Measurements from ENCODE around the gene NGFR.

Gene NGFR

DNA sequence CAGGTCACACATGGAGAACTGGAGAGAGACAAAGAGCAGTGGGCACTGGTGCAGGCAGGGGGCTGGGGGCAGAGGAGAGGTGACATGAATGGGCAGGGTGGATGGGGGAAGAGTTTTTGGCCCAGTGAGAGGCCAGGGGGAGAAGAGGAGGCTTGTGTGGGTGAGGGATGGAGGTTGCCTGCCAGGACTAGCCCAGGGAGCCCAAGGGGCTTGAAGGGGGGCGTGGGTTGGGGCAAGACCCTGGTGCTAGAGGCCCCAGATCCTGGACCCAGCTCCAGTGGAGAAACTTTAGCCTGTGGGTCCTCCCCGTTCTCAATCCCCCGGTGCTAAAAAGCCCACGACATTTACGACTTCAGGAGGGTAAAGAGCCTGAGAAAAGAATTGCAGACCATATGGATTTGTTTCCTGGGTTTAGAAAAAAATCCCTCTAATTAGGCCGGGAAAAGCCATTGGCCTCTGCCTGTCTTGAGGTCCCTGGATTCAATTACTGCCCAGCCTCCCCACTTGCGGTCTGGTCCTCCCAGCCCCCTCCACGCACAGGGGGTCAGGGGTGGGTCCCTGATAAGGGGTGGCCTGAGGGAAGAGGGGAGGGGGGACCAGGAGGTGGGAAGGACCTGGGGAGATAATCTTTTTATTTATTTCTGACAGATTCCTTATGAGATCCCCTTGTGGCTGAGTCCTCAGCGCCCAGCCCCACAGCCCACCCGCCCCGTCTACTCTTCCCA is 33.0 kb downstream of the NGFR start:
- Histone ChIP-seq H3K27ac (ENCODE audit: poor library complexity, severe bottlenecking) (no peak overlapping the region), H3K9me3 (ENCODE audit: severe bottlenecking) (no peaks in the 10 kb centered on the region), H3K4me1 (ENCODE audit: insufficient read depth, poor library complexity, severe bottlenecking) (peaks cover 12% of the 10 kb centered on the region), H3K4me3 (ENCODE audit: severe bottlenecking) (no peak overlapping the region), H3K36me3 (ENCODE audit: low read depth) (no peaks in the 10 kb centered on the region), H3K27me3 (ENCODE audit: insufficient read depth, poor library complexity, severe bottlenecking) (no peaks in the 10 kb centered on the region)
- TF ChIP-seq, protein P1, sequence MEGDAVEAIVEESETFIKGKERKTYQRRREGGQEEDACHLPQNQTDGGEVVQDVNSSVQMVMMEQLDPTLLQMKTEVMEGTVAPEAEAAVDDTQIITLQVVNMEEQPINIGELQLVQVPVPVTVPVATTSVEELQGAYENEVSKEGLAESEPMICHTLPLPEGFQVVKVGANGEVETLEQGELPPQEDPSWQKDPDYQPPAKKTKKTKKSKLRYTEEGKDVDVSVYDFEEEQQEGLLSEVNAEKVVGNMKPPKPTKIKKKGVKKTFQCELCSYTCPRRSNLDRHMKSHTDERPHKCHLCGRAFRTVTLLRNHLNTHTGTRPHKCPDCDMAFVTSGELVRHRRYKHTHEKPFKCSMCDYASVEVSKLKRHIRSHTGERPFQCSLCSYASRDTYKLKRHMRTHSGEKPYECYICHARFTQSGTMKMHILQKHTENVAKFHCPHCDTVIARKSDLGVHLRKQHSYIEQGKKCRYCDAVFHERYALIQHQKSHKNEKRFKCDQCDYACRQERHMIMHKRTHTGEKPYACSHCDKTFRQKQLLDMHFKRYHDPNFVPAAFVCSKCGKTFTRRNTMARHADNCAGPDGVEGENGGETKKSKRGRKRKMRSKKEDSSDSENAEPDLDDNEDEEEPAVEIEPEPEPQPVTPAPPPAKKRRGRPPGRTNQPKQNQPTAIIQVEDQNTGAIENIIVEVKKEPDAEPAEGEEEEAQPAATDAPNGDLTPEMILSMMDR (IDR thresholded peaks at IDR 0.05; ENCODE audit: poor library complexity, severe bottlenecking), result no peak
- DNase-seq (ENCODE audit: low spot score) (no peak), ATAC-seq (ENCODE audit: low read depth) (no peak)

DNA sequence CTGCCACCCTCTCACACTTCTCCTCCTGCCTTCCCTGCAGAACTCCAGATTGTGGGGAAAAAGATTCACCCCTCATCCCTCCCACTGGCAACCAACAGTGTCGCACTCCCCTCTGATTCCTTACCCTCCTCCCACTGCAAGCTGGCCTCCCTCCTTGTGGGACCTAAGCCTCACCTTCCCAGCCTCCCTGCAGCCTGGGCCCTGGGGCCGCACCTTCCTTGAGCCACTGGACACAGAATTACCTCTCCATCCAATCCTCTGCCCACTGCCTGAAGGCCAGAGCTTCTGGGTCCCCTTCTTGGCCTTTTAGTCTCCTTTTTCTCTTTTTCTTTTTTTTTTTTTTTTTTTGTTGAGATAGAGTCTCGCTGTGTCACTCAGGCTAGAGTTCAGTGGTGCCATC is 33.9 kb downstream of the NGFR start:
- no peak for ATAC-seq (ENCODE audit: low read depth)
- H3K4me1 ChIP-seq (ENCODE audit: insufficient read depth, poor library complexity, severe bottlenecking), result peaks cover 5% of the 10 kb centered on the region
- TF ChIP-seq, protein P1 (IDR thresholded peaks at IDR 0.05; ENCODE audit: poor library complexity, severe bottlenecking), result no peak
- H3K36me3 ChIP-seq (ENCODE audit: low read depth), result no peaks in the 10 kb centered on the region
- no peak overlapping the region for H3K4me3 ChIP-seq (ENCODE audit: severe bottlenecking)
- no peak overlapping the region for H3K27ac ChIP-seq (ENCODE audit: poor library complexity, severe bottlenecking)
- no peaks in the 10 kb centered on the region for H3K27me3 ChIP-seq (ENCODE audit: insufficient read depth, poor library complexity, severe bottlenecking)
- H3K9me3 ChIP-seq (ENCODE audit: severe bottlenecking), result no peaks in the 10 kb centered on the region
- DNase-seq (ENCODE audit: low spot score), result no peak

DNA sequence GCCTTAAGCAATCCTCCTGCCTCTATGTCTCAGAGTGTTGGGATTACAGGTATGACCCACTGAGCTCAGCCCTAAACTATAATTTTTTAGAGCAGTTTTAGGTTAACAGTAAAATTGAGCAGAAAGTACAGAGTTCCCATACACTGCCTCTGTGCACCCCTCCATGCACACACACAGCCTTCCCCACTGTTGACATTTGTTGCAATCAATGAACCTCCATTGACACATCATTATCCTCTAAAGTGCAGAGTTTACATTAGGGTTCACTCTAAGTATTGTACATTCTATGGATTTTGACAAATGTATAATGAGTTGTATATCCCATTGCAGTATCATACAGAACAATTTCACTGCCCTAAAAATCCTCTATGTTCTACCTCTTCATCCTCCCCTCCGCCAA is 35.0 kb downstream of the NGFR start:
- ATAC-seq (ENCODE audit: low read depth) (no peak), DNase-seq (ENCODE audit: low spot score) (no peak)
- H3K27ac ChIP-seq (ENCODE audit: poor library complexity, severe bottlenecking), result no peak overlapping the region
- H3K9me3 ChIP-seq (ENCODE audit: severe bottlenecking), result no peaks in the 10 kb centered on the region
- no peaks in the 10 kb centered on the region for H3K27me3 ChIP-seq (ENCODE audit: insufficient read depth, poor library complexity, severe bottlenecking)
- TF ChIP-seq, protein P1 (IDR thresholded peaks at IDR 0.05; ENCODE audit: poor library complexity, severe bottlenecking), result no peak
- no peaks in the 10 kb centered on the region for H3K36me3 ChIP-seq (ENCODE audit: low read depth)
- no peaks in the 10 kb centered on the region for H3K4me1 ChIP-seq (ENCODE audit: insufficient read depth, poor library complexity, severe bottlenecking)
- no peak overlapping the region for H3K4me3 ChIP-seq (ENCODE audit: severe bottlenecking)

DNA sequence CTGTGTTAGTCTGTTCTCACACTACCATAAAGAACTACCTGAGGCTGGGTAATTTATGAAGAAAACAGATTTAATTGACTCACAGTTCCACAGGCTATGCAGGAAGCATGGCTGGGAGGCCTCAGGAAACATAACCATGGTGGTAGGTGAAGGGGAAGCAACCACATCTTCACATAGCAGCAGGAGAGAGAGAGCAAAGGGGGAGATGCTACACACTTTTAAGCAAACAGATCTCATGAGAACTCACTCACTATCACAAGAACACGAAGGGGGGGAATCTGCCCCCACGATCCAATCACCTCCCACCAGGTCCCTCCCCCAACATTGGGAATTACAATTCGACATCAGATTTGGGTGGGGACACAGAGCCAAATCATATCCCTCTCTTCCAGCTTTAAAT is 48.8 kb downstream of the NGFR start:
- TF ChIP-seq, protein P1 (IDR thresholded peaks at IDR 0.05; ENCODE audit: poor library complexity, severe bottlenecking), result no peak
- ATAC-seq (ENCODE audit: low read depth) (no peak), DNase-seq (ENCODE audit: low spot score) (no peak)
- H3K9me3 ChIP-seq (ENCODE audit: severe bottlenecking), result no peaks in the 10 kb centered on the region
- peaks cover 3% of the 10 kb centered on the region for H3K4me1 ChIP-seq (ENCODE audit: insufficient read depth, poor library complexity, severe bottlenecking)
- H3K27ac ChIP-seq (ENCODE audit: poor library complexity, severe bottlenecking), result no peak overlapping the region
- no peaks in the 10 kb centered on the region for H3K36me3 ChIP-seq (ENCODE audit: low read depth)
- H3K4me3 ChIP-seq (ENCODE audit: severe bottlenecking), result no peak overlapping the region
- H3K27me3 ChIP-seq (ENCODE audit: insufficient read depth, poor library complexity, severe bottlenecking), result no peaks in the 10 kb centered on the region

DNA sequence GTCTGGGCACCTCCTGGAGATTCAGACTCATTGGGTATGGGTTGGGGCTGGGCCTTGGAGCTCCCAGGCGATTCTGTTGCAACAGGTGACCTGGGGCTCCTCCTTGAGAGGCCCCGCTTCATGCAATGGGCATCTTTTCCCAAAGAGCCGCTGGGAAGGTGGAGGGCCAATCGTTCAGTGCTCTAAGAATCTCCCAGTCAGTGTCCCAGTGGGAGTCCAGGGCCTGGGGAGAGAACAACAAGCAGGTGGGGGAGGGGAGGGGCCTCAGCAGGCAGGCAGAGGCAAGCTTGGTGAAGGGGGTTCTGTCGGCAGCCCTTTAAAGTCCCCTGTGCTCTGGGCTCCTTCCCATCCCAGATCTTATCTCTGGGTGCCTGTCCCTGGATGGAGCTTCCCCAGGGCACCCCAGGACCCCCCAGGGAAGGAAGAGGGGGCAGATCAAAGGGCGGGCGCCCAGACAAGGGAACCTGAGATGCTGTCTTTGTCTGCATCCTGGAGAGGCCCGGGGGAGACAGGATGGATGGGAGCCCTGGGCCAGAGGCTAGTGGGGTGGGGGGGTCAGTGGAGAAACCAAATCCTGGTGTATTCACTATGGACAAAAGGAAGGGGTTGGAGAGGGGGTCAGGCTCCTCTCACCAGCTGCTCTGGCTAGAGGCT is 50.0 kb downstream of the NGFR start:
- ATAC-seq (ENCODE audit: low read depth), result no peak
- Histone ChIP-seq H3K4me1 (ENCODE audit: insufficient read depth, poor library complexity, severe bottlenecking) (peaks cover 3% of the 10 kb centered on the region), H3K27me3 (ENCODE audit: insufficient read depth, poor library complexity, severe bottlenecking) (no peaks in the 10 kb centered on the region), H3K9me3 (ENCODE audit: severe bottlenecking) (no peaks in the 10 kb centered on the region), H3K27ac (ENCODE audit: poor library complexity, severe bottlenecking) (no peak overlapping the region), H3K36me3 (ENCODE audit: low read depth) (no peaks in the 10 kb centered on the region), H3K4me3 (ENCODE audit: severe bottlenecking) (no peak overlapping the region)
- DNase-seq (ENCODE audit: low spot score), result no peak
- TF ChIP-seq, protein P1 (IDR thresholded peaks at IDR 0.05; ENCODE audit: poor library complexity, severe bottlenecking), result no peak
